PFSK-1 (cell line): ENCODE results near the gene TTN.

Source experiments
- FOXP2 ChIP-seq: optimal IDR thresholded peaks from 2 replicates; pipeline ENCODE3; 2011; ENCODE audit warnings: borderline replicate concordance, control low read depth, inconsistent platforms; ENCODE audit not compliant: insufficient read depth; ENCODE audit errors: extremely low read length, extremely low read depth
- POLR2AphosphoS5 ChIP-seq: IDR thresholded peaks from 2 replicates; pipeline ENCODE4 v1.6.1; 2012; ENCODE audit warnings: low read depth, mild to moderate bottlenecking, control low read depth, low read length, moderate library complexity
- SIN3A ChIP-seq: IDR thresholded peaks from 2 replicates; pipeline ENCODE4 v1.6.1; 2012; ENCODE audit warnings: mild to moderate bottlenecking, low read length, moderate library complexity, borderline replicate concordance; ENCODE audit not compliant: insufficient read depth
- TAF1 ChIP-seq: IDR thresholded peaks from 2 replicates; pipeline ENCODE4 v1.6.1; 2012; ENCODE audit warnings: low read length, control low read depth, borderline replicate concordance; ENCODE audit not compliant: insufficient read depth
- TF ChIP-seq, protein P1 (sequence below), 2 experiments: IDR thresholded peaks; 2 replicates each; pipeline versions ENCODE4 v1.6.1 to v1.8.0; 2011 to 2012; ENCODE audit warnings: low read depth in 2 of 2, low read length in 2 of 2, control low read depth in 1 of 2, inconsistent platforms in 1 of 2, mild to moderate bottlenecking in 1 of 2, moderate library complexity in 1 of 2; ENCODE audit not compliant: insufficient read depth in 1 of 2

TTN gene

GRCh38 chr2:178523596-178524134, 283.6 kb downstream of the TTN start:
- TF ChIP-seq TAF1 (no peak), POLR2AphosphoS5 (no peak), SIN3A (no peak), FOXP2 (no peak)
- TF ChIP-seq, protein P1, sequence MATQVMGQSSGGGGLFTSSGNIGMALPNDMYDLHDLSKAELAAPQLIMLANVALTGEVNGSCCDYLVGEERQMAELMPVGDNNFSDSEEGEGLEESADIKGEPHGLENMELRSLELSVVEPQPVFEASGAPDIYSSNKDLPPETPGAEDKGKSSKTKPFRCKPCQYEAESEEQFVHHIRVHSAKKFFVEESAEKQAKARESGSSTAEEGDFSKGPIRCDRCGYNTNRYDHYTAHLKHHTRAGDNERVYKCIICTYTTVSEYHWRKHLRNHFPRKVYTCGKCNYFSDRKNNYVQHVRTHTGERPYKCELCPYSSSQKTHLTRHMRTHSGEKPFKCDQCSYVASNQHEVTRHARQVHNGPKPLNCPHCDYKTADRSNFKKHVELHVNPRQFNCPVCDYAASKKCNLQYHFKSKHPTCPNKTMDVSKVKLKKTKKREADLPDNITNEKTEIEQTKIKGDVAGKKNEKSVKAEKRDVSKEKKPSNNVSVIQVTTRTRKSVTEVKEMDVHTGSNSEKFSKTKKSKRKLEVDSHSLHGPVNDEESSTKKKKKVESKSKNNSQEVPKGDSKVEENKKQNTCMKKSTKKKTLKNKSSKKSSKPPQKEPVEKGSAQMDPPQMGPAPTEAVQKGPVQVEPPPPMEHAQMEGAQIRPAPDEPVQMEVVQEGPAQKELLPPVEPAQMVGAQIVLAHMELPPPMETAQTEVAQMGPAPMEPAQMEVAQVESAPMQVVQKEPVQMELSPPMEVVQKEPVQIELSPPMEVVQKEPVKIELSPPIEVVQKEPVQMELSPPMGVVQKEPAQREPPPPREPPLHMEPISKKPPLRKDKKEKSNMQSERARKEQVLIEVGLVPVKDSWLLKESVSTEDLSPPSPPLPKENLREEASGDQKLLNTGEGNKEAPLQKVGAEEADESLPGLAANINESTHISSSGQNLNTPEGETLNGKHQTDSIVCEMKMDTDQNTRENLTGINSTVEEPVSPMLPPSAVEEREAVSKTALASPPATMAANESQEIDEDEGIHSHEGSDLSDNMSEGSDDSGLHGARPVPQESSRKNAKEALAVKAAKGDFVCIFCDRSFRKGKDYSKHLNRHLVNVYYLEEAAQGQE (IDR thresholded peaks at IDR 0.05; ENCODE audit: insufficient read depth in 1 of 2, low read depth in 2 of 2, low read length in 2 of 2) = no peak

DNA sequence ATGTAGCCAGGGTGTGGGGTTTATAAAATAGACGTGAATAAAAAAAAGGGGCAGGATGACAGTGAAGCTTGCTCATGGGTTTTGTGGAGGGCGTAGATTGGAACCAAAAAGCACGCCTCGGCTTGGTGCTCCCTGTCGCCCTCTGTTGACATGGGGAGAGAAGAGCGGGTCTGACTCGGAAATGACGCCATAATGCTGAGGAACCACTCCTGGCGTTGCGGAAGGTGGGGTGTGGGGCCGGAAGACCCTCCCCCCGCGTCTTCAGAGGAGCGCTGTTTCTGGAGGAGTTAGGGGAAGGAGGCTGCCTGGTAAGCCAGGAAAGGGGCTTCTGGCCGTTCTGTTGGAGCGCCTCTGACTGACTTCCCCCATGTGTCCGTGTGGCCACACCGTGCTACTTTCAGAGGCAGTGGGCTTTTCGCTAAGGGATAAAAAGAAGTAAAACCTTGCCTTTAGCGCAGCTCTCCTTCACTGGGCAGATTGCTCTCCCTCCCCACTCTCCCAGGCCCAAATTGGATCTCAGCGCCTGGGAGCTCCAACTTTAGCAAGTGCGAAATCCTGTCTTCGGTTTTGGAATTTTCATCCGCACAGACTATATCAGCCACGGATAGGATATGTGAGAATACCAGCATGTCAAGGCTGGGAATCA, 284.1 kb downstream of the TTN start:
- TF ChIP-seq POLR2AphosphoS5 = peak; percentile 94
- TF ChIP-seq, protein P1 (IDR thresholded peaks at IDR 0.05; ENCODE audit: insufficient read depth in 1 of 2, low read depth in 2 of 2, low read length in 2 of 2) = no peak
- TF ChIP-seq FOXP2 = peak; percentile 94
- peak; percentile 83 for TF ChIP-seq TAF1
- no peak for TF ChIP-seq SIN3A

GRCh38 chr2:178521304-178522150, 285.7 kb downstream of the TTN start:
- TF ChIP-seq FOXP2 (no peak), TAF1 (no peak), SIN3A (no peak), POLR2AphosphoS5 (no peak)
- TF ChIP-seq, protein P1 (IDR thresholded peaks at IDR 0.05; ENCODE audit: insufficient read depth in 1 of 2, low read depth in 2 of 2, low read length in 2 of 2) = no peak

GRCh38 chr2:178517496-178517895, 289.7 kb downstream of the TTN start:
- TF ChIP-seq, protein P1 (IDR thresholded peaks at IDR 0.05; ENCODE audit: insufficient read depth in 1 of 2, low read depth in 2 of 2, low read length in 2 of 2) = no peak
- TF ChIP-seq SIN3A = no peak
- no peak for TF ChIP-seq TAF1
- TF ChIP-seq POLR2AphosphoS5 = no peak
